ENCODE measurements around the gene C1QL1. TPM values are rescaled to one million over a fixed set of nuclear protein-coding genes. Genes with fewer than 3 reads are reported as not detected.
A peak's percentile ranks its signal among the peaks of the same experiment; 100 is the strongest.

The C1QL1 gene
- total RNA-seq, 2 donors from 2014 or later: 2.3 to 2.9 TPM

DNA sequence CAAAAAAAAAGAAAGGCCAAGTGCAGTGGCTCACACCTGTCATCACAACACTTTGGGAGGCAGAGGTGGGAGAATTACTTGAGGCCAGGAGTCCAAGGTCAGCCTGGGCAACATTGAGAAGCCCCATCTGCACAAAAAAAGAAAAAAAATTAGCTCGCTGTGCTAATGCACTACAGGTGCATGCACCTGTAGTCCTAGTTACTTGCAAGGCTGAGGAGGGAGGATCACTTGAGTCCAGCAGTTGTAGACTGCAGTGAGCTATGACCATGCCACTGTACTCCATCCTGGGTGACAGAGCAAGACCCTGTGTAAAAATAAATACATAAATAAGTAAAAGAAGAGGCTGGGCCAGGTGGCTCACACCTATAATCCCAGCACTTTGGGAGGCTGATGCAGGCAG, 43.7 kb upstream of the C1QL1 start:
- H3K27ac ChIP-seq: no peak overlapping the region
- H3K36me3 ChIP-seq (replicated peaks in 1 of 2; ENCODE audit: insufficient read depth in 1 of 2, low read depth in 2 of 2): no peaks in the 10 kb centered on the region
- H3K27me3 ChIP-seq: no peaks in the 10 kb centered on the region
- TF ChIP-seq CTCF (IDR thresholded peaks at IDR 0.05) (no peak), POLR2A (IDR thresholded peaks at IDR 0.05) (no peak)
- no peaks in the 10 kb centered on the region for H3K9me3 ChIP-seq
- 54 to 81% methylated on average over 1 of the region's 1 CpG for WGBS, 2 donors
- no peak for DNase-seq
- peaks cover 25% of the 10 kb centered on the region for H3K4me1 ChIP-seq
- no peak overlapping the region for H3K4me3 ChIP-seq
- intact Hi-C loops (cut with DNase I): no loop called here
- no peak for ATAC-seq

DNA sequence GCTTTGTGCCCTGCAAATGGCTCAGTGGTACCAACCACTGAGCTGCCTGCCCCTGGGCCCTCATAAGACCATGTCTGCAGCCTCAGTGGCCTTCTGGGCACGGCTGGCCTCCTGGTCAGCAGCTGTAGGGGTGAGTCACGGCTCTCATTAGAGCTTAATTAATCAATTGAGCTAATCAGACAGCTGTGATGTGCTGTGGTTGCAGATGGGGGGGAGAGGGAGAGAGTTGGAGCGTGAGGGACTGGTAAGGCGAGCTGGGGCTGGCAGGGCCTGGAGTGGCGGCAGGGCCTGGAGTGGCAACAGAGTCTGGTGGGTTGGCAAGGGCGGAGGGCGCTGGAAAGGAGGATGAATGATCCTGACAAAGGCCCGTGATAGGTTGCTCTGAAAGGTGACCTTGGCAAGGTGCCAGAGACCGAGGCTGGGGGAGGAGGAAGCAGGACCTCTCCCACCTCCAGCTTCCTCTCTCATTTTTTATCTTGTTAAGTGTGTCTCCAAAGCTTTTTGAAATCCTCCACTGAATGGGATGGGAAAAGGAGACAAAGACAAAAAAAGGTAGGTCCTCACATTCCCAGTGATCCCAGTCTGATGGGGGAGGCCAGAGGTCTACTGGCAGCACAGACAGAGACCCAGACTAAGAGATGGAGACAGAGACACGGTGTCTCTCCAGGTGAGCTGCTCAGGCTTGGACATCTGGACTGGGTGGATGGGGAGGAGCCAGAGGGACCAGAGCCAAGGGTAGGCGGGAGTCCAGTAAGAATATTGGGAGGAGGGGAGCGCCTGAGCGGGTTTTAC, 41.8 kb upstream of the C1QL1 start:
- ATAC-seq: peak; percentile 43
- no peak for DNase-seq
- intact Hi-C loops (cut with DNase I): loop anchor here (5.0 kb wide), 1 partner anchor 78 kb away; no protein-coding TSS in a partner anchor
- Histone ChIP-seq H3K9me3 (no peaks in the 10 kb centered on the region), H3K36me3 (replicated peaks in 1 of 2; ENCODE audit: insufficient read depth in 1 of 2, low read depth in 2 of 2) (no peaks in the 10 kb centered on the region), H3K27me3 (no peaks in the 10 kb centered on the region), H3K4me1 (peaks cover 11% of the 10 kb centered on the region), H3K27ac (peak overlapping the region in 1 of 4 donors; percentile 2), H3K4me3 (no peak overlapping the region)
- WGBS, 2 donors: 52 to 53% methylated on average over 13 of the region's 13 CpGs
- TF ChIP-seq CTCF (IDR thresholded peaks at IDR 0.05): no peak
- no peak for TF ChIP-seq POLR2A (IDR thresholded peaks at IDR 0.05)

- H3K27me3 ChIP-seq: no peaks in the 10 kb centered on the region
- no peaks in the 10 kb centered on the region for H3K36me3 ChIP-seq (replicated peaks in 1 of 2; ENCODE audit: insufficient read depth in 1 of 2, low read depth in 2 of 2)
- 63 to 71% methylated on average over 10 of the region's 10 CpGs for WGBS, 2 donors
- H3K9me3 ChIP-seq: no peaks in the 10 kb centered on the region
- TF ChIP-seq CTCF (IDR thresholded peaks at IDR 0.05): no peak
- no peak for TF ChIP-seq POLR2A (IDR thresholded peaks at IDR 0.05)
- no peak overlapping the region for H3K27ac ChIP-seq
- H3K4me3 ChIP-seq: no peak overlapping the region
- no peak for DNase-seq
- H3K4me1 ChIP-seq: peaks cover 11% of the 10 kb centered on the region
- intact Hi-C loops (cut with DNase I): loop anchor here (5.0 kb wide), 1 partner anchor 76 kb away; no protein-coding TSS in a partner anchor
- no peak for ATAC-seq
Measured at GRCh38 chr17:45008216-45008615, 40.1 kb upstream of the C1QL1 start.

DNA sequence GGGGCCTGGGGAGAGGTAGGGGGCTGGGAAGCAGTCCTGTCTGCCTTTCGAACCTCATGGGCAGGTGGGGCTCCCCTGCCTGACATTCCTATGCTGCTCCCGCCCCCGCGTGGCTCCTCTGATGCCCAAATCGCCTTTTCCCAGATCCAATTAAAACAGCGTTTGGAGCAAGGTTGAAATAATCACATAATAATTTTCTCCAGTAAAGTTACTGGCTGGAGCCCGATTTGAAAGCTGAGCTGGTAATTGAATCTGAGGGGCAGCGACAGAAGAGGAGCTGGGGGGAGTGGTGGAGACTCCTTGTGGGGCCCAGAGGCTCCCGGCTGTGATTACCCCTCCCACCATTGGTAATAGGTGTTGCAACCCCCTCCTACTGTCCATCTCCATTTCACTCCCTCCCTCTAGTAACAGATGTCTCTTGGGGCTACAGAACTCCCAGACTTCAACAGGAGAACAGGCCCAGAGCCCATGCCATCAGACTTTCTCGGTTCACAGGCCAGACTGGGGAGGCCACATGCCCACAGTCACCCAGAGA, 38.9 kb upstream of the C1QL1 start:
- no peak for TF ChIP-seq POLR2A (IDR thresholded peaks at IDR 0.05)
- no peak for TF ChIP-seq CTCF (IDR thresholded peaks at IDR 0.05)
- intact Hi-C loops (cut with DNase I): loop anchor here (5.0 kb wide), 1 partner anchor 75 kb away; no protein-coding TSS in a partner anchor
- DNase-seq: no peak
- H3K4me1 ChIP-seq: peaks cover 11% of the 10 kb centered on the region
- no peak overlapping the region for H3K27ac ChIP-seq
- no peak overlapping the region for H3K4me3 ChIP-seq
- no peak for ATAC-seq
- 50 to 57% methylated on average over 10 of the region's 10 CpGs for WGBS, 2 donors
- H3K36me3 ChIP-seq (replicated peaks in 1 of 2; ENCODE audit: insufficient read depth in 1 of 2, low read depth in 2 of 2): no peaks in the 10 kb centered on the region
- H3K9me3 ChIP-seq: no peaks in the 10 kb centered on the region
- no peaks in the 10 kb centered on the region for H3K27me3 ChIP-seq

All from body of pancreas (tissue), 4 donors.